Myocyte (in vitro differentiated cells): Measurements from ENCODE around the gene TWIST2. TPM values are rescaled to one million over a fixed set of nuclear protein-coding genes. Genes with fewer than 3 reads are reported as not detected.

Source experiments
- DNase-seq: peaks from one replicate; pipeline ENCODE4 v3.0.0-alpha.2; 2012; ENCODE audit warnings: low read depth
- total RNA-seq: library from RNA; depleted of rRNA; stranded (reverse); fragments of >200 nt; gene quantifications from 2 replicates; pipeline ENCODE4 v1.2.3, GENCODE V29; 2014

The TWIST2 gene
- total RNA-seq, 1 donor from 2014 or later, result 5.0 TPM

DNA sequence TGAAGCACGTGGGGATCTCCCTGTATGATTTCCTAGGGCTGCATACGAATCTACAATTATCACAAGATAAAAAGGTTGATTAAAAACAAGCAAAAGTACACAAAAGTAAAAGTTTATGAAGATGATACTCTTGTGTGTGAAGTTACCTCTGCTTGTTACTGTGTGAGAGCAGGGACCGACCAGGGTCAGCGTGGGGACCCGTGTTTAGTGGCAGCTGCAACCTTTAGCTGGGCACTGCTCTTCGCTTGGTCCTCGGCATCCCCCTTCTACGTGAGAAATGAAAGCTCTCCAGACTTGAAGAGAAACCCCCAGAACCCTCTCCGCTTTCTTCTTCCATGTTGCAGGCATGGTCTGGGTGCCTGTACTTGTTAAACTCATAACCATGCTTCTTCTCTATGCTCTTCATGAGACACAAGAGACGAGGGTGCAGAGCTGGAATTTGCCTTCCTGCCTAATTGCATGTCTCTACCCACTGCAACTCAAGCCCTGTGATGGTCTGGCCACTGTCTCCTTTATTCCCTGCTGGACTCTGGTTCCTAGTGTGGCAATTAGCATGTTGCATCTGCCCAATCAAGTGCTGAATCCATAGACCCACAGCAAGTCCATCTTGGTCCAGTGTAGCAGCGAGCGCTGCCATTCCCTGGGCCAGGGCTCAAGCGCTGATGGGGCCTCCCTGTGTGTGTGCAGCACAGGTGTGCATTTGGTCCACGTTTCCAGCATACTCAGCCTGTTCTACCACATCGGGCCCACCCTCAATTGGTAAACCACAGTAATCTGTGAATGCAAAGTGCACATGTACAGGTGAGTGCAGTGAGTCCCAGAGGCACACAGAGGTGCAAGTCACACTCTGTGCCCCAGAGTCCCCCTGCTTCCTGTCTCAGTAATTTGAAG is 88.5 kb downstream of the TWIST2 start:
- no peak for DNase-seq

GRCh38 chr2:238938003-238938400 is 90.1 kb downstream of the TWIST2 start:
- no peak for DNase-seq

GRCh38 chr2:238938401-238939055 is 90.6 kb downstream of the TWIST2 start:
- no peak for DNase-seq

DNA sequence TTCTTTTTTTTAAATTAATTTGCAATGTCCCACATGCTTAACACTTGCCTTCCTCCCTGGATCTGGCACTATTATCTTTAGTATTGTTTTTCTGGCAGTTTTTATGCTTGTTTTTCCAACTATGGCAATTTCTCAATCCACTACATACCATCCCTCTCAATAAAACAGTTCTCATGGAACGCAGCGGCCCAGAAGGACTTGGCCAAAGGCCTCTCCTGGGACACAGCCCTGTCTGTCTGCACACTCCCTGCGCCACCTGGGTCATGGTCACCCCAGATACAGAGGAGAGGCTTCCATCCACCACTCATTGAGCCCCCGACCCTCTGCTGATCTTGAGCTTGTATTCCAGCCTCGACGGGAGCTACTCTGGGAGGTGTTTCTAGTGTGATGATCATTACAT is 91.2 kb downstream of the TWIST2 start:
- DNase-seq, result no peak

- no peak for DNase-seq
These were observed 91.9 kb downstream of the TWIST2 start for GRCh38 chr2:238939521-238940403.

- no peak for DNase-seq
These were observed 92.9 kb downstream of the TWIST2 start for GRCh38 chr2:238940806-238941205.

- DNase-seq, result no peak
These were observed 93.4 kb downstream of the TWIST2 start for GRCh38 chr2:238941262-238941792.

GRCh38 chr2:238942080-238942725 is 94.3 kb downstream of the TWIST2 start:
- no peak for DNase-seq

DNA sequence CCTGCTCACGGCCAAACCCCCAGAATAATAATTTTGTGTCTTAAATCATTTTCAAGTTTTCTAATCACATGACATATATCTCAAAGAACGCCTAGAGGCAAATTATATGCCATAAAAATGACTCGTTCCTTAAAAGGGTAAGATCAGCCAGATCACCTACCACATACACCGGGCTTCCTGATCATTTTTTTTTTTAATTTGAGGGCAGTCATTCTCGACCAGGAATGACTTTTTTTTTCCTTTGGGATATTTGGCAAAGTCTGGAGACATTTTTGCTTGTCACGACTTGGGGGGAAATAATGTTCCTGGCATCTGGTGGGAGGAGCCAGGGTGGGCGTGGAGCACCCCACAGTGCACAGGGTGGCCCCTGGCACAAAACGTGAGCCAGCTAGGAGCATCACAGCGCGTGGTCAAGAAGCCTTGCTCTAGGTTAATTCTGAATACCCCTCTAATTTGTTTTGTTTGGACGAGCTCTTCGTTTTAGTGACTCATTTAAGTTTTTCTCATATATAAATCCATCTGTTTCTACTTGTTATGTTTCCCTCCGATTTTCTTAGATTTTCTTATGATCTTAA is 94.9 kb downstream of the TWIST2 start:
- DNase-seq, result no peak

GRCh38 chr2:238943338-238944067 is 95.6 kb downstream of the TWIST2 start:
- DNase-seq, result no peak

GRCh38 chr2:238945433-238946150 is 97.7 kb downstream of the TWIST2 start:
- peak; percentile 16 for DNase-seq

- DNase-seq, result no peak
These were observed 98.7 kb downstream of the TWIST2 start for GRCh38 chr2:238946318-238947242.

DNA sequence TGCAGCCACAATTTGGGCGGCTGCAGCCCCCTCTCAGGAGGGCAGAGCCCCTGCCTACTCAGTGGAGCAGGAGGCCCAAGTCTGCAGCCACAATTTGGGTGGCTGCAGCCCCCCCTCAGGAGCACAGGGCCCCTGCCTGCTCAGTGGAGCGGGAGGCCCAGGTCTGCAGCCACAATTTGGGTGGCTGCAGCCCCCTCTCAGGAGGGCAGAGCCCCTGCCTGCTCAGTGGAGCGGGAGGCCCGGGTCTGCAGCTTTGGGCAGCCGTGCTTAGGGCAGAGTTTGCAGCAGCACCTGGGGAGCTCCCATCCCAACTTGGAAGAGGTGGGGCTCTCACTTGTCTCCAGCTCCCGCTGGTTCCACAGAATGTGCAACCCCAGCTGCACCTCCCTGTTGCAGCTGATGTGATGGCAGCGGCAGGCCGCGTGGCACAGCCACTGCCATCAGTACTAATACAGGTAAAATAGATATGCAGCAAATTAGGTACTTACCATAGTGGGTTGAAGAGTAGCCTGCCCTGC is 99.4 kb downstream of the TWIST2 start:
- no peak for DNase-seq

DNA sequence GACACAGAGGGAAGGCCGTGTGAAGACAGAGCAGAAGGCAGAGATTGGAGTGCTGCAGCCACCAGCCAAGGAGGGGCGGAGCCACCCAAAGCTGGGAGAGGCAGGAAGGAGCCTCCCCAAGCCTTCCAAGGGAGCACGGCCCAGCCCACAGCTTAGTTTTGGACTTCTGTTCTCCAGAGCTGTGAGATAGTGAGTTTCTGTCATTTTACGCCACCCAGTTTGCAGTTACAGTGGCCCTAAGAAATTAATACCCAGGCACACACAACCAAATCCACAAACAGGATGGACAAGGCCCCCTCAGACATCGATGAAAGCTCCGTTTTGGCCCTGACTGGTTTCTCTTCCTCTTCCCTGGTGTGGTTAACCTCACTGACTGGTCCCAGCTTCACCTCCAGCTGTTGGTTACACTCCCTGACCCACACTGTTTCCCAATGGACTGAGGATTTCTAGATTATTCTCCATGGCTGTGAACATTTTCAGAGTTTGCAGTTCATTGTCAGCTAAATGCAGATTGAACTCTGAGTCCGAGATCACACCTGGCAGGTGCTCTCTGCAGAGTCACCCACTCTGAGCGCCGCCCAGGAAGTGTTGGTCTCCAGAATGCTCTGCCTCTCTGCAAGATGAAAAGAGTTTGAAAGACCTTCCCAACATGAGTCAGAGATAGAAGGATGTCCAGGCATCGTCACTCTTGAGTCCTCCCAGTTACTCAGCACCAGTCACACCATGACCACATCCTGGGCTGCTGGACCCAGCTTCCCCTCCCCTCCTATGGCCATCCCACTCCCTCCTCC is 100.2 kb downstream of the TWIST2 start:
- DNase-seq, result peak; percentile 50

- no peak for DNase-seq
These were observed 101.1 kb downstream of the TWIST2 start for GRCh38 chr2:238948765-238949641.
